ENCODE measurements around the gene OLFM2.

DNA sequence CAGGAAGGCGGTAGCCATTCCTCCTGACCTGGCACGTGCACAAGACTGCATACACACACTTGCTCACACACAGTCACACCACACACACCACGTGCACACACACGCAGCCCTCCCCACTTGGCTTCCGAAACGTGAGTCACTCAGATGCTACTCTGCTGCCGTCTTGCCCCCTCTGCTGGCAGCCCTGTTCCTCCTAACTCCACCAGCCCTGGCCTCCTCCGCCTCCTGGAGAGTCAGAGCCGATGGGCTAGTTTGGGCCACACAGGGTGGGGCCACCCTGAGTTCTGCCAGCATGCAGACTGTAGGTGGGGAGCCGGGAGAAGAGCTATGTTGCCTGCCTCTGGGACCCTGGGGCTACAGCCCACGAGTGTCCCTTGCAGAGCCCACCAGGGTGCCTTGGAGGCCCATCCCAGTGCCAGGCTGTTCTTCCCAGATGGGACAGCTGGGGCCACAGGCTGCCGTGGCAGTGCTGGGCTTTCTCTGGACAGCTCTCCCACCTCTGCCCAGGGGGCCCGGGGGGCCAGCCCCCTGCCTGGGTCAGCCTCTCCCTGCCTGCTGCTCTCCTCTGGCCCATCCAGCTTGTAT, 89.1 kb downstream of the OLFM2 start:
- TF ChIP-seq, protein P1, sequence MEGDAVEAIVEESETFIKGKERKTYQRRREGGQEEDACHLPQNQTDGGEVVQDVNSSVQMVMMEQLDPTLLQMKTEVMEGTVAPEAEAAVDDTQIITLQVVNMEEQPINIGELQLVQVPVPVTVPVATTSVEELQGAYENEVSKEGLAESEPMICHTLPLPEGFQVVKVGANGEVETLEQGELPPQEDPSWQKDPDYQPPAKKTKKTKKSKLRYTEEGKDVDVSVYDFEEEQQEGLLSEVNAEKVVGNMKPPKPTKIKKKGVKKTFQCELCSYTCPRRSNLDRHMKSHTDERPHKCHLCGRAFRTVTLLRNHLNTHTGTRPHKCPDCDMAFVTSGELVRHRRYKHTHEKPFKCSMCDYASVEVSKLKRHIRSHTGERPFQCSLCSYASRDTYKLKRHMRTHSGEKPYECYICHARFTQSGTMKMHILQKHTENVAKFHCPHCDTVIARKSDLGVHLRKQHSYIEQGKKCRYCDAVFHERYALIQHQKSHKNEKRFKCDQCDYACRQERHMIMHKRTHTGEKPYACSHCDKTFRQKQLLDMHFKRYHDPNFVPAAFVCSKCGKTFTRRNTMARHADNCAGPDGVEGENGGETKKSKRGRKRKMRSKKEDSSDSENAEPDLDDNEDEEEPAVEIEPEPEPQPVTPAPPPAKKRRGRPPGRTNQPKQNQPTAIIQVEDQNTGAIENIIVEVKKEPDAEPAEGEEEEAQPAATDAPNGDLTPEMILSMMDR (conservative IDR thresholded peaks at IDR 0.05 in 1 of 2, IDR thresholded peaks at IDR 0.05 in 1 of 2; ENCODE audit: low read depth in 1 of 2, low read length in 2 of 2), result peak; percentile 74 to 88
- no peak for TF ChIP-seq EZH2 (IDR thresholded peaks at IDR 0.05; ENCODE audit: low read length, missing control alignments)
